ENCODE data around the gene F2RL1. TPM values are rescaled to one million over a fixed set of nuclear protein-coding genes. Genes with fewer than 3 reads are reported as not detected.
"Not testable (repeated sequence)": the region's sequence is repeated elsewhere in the genome, so short reads cannot be mapped to it uniquely, and the experiment has no call there.

F2RL1 gene
- total and polyA plus RNA-seq, 2 donors (not counting 1 experiment from before 2014, with no cell fraction given), result 0.04 to 0.64 TPM

GRCh38 chr5:76811214-76811613 is 7.6 kb upstream of the F2RL1 start:
- Histone ChIP-seq H4K20me1 (ENCODE audit: control insufficient read depth, insufficient read depth, low read length, poor library complexity, severe bottlenecking) (no peaks in the 10 kb centered on the region), H3K27ac (ENCODE audit: low read length in 2 of 2) (no peak overlapping the region), H3K4me2 (replicated peaks; ENCODE audit: low read depth, low read length, poor library complexity, severe bottlenecking) (no peak overlapping the region), H3K9ac (ENCODE audit: low read length) (no peak overlapping the region), H3K27me3 (replicated peaks in 1 of 4; ENCODE audit: control extremely low read depth in 1 of 4, control insufficient read depth in 3 of 4, insufficient read depth in 4 of 4, low read length in 3 of 4) (peaks cover 0 to 3% (median 0%) of the 10 kb centered on the region in 4 experiments), H3K4me1 (ENCODE audit: control insufficient read depth in 2 of 2, insufficient read depth in 2 of 2, low read length in 2 of 2) (no peaks in the 10 kb centered on the region), H3K79me2 (ENCODE audit: control insufficient read depth, insufficient read depth, low read length) (no peaks in the 10 kb centered on the region), H3K4me3 (ENCODE audit: control extremely low read depth in 1 of 5, extremely low read depth in 1 of 5, insufficient read depth in 1 of 5, low read depth in 2 of 5, low read length in 4 of 5) (no peak overlapping the region), H3K9me3 (ENCODE audit: control extremely low read depth in 1 of 3, control insufficient read depth in 2 of 3, insufficient read depth in 1 of 3, low read length in 2 of 3) (peaks cover 0 to 6% (median 0%) of the 10 kb centered on the region in 3 donors), H3K36me3 (replicated peaks in 1 of 2; ENCODE audit: control extremely low read depth in 1 of 2, control insufficient read depth in 1 of 2, extremely low read depth in 1 of 2, insufficient read depth in 2 of 2, low read length in 1 of 2) (no peaks in the 10 kb centered on the region), H2AFZ (ENCODE audit: insufficient read depth, low read depth, low read length, poor library complexity, severe bottlenecking) (no peak overlapping the region)
- H3K27ac Mint-ChIP-seq, result no peak overlapping the region
- ATAC-seq (ENCODE audit: low read depth) (no peak), DNase-seq (no peak)
- peaks cover 13% of the 10 kb centered on the region for H3K27me3 Mint-ChIP-seq
- H3K4me3 Mint-ChIP-seq, result no peak overlapping the region
- ChIA-PET POLR2A (no interaction called here), CTCF (no interaction called here)
- intact Hi-C loops (cut with micrococcal nuclease), result no loop called here
- WGBS (ENCODE audit: insufficient coverage), result 83% methylated on average over 1 of the region's 5 CpGs
- H3K9me3 Mint-ChIP-seq (ENCODE audit: insufficient read depth), result no peaks in the 10 kb centered on the region
- no peak for TF ChIP-seq CTCF (IDR thresholded peaks at IDR 0.05)
- H3K4me1 Mint-ChIP-seq, result no peaks in the 10 kb centered on the region

- H3K9ac ChIP-seq (ENCODE audit: low read length); H3K4me1 Mint-ChIP-seq; H3K4me3 ChIP-seq (ENCODE audit: control extremely low read depth in 1 of 5, extremely low read depth in 1 of 5, insufficient read depth in 1 of 5, low read depth in 2 of 5, low read length in 4 of 5); DNase-seq; H3K9me3 Mint-ChIP-seq (ENCODE audit: insufficient read depth); CTCF ChIA-PET; intact Hi-C loops (cut with micrococcal nuclease); H3K27ac ChIP-seq (ENCODE audit: low read length in 2 of 2); H3K36me3 ChIP-seq (replicated peaks in 1 of 2; ENCODE audit: control extremely low read depth in 1 of 2, control insufficient read depth in 1 of 2, extremely low read depth in 1 of 2, insufficient read depth in 2 of 2, low read length in 1 of 2); H3K4me1 ChIP-seq (ENCODE audit: control insufficient read depth in 2 of 2, insufficient read depth in 2 of 2, low read length in 2 of 2); H3K9me3 ChIP-seq (ENCODE audit: control extremely low read depth in 1 of 3, control insufficient read depth in 2 of 3, insufficient read depth in 1 of 3, low read length in 2 of 3); H3K4me2 ChIP-seq (replicated peaks; ENCODE audit: low read depth, low read length, poor library complexity, severe bottlenecking); H3K79me2 ChIP-seq (ENCODE audit: control insufficient read depth, insufficient read depth, low read length); H3K27ac Mint-ChIP-seq; POLR2A ChIA-PET; H2AFZ ChIP-seq (ENCODE audit: insufficient read depth, low read depth, low read length, poor library complexity, severe bottlenecking); H3K27me3 ChIP-seq (replicated peaks in 1 of 4; ENCODE audit: control extremely low read depth in 1 of 4, control insufficient read depth in 3 of 4, insufficient read depth in 4 of 4, low read length in 3 of 4); H4K20me1 ChIP-seq (ENCODE audit: control insufficient read depth, insufficient read depth, low read length, poor library complexity, severe bottlenecking); ATAC-seq (ENCODE audit: low read depth); H3K4me3 Mint-ChIP-seq: not testable (repeated sequence)
- WGBS (ENCODE audit: insufficient coverage), result 99% methylated on average over 17 of the region's 32 CpGs
- peaks cover 22% of the 10 kb centered on the region for H3K27me3 Mint-ChIP-seq
Observed at GRCh38 chr5:76812209-76812608, 6.6 kb upstream of the F2RL1 start.
